DOHH2 (cell line): Measurements from ENCODE around the gene MAP3K4.

ENCODE experiments used
- H3F3A ChIP-seq: fragments of 200-600 bp; sonication (generic), shearing (Covaris generic); 2 replicates; pipeline ENCODE4 v1.6.0; 2016; ENCODE audit warnings: antibody characterized with exemption, mild to moderate bottlenecking; ENCODE audit not compliant: control insufficient read depth, insufficient read depth
- H3K27ac ChIP-seq: fragments of 200-600 bp; sonication (generic); 2 replicates; pipeline ENCODE4 v1.5.1; 2014; ENCODE audit warnings: low read depth, mild to moderate bottlenecking, low read length, moderate library complexity
- H3K27me3 ChIP-seq: fragments of 200-600 bp; sonication (generic); 2 replicates; pipeline ENCODE4 v1.6.1; 2014; ENCODE audit warnings: mild to moderate bottlenecking, low read length, mixed read lengths; ENCODE audit not compliant: control insufficient read depth
- H3K36me3 ChIP-seq: fragments of 200-600 bp; sonication (generic); 2 replicates; pipeline ENCODE4 v1.6.1; 2014; ENCODE audit warnings: mild to moderate bottlenecking, low read length, moderate library complexity, mixed read lengths; ENCODE audit not compliant: control insufficient read depth
- H3K4me1 ChIP-seq: fragments of 200-600 bp; sonication (generic); 2 replicates; pipeline ENCODE4 v1.6.1; 2014; ENCODE audit warnings: mild to moderate bottlenecking, low read length, mixed read lengths; ENCODE audit not compliant: control insufficient read depth
- H3K4me2 ChIP-seq: fragments of 200-600 bp; sonication (generic); 2 replicates; pipeline ENCODE4 v1.6.0; 2014; ENCODE audit warnings: mild to moderate bottlenecking, low read length, moderate library complexity
- H3K4me3 ChIP-seq: fragments of 200-600 bp; sonication (generic); 2 replicates; pipeline ENCODE4 v1.5.1; 2014; ENCODE audit warnings: mild to moderate bottlenecking, low read length, mixed read lengths
- H3K79me2 ChIP-seq: fragments of 200-600 bp; sonication (generic); 2 replicates; pipeline ENCODE4 v1.6.1; 2014; ENCODE audit warnings: mild to moderate bottlenecking, low read length, mixed read lengths; ENCODE audit not compliant: control insufficient read depth
- H3K9me2 ChIP-seq: fragments of 200-600 bp; sonication (generic); replicated peaks from 2 replicates; pipeline ENCODE4 v1.6.1; 2014; ENCODE audit warnings: mild to moderate bottlenecking, low read length, mixed read lengths; ENCODE audit not compliant: control insufficient read depth
- H3K9me3 ChIP-seq: fragments of 200-600 bp; sonication (generic); 2 replicates; pipeline ENCODE4 v1.6.1; 2014; ENCODE audit warnings: antibody characterized with exemption, low read length, mixed read lengths; ENCODE audit not compliant: control insufficient read depth, insufficient read depth
- H4K20me1 ChIP-seq: fragments of 200-600 bp; sonication (generic); 2 replicates; pipeline ENCODE4 v1.6.0; 2014; ENCODE audit warnings: low read depth, mild to moderate bottlenecking, antibody characterized with exemption, low read length, moderate library complexity; ENCODE audit not compliant: control insufficient read depth, insufficient read depth
- EZH2phosphoT487 ChIP-seq: fragments of 200-600 bp; sonication (generic); IDR thresholded peaks from 2 replicates; pipeline ENCODE4 v1.6.1; 2017; ENCODE audit warnings: borderline replicate concordance, mild to moderate bottlenecking, antibody characterized with exemption, low read length, moderate library complexity, mixed read lengths
- TF ChIP-seq, protein P1 (sequence below): fragments of 200-600 bp; sonication (generic); IDR thresholded peaks from one replicate; pipeline ENCODE4 v1.5.1; 2014; ENCODE audit warnings: antibody characterized with exemption, mild to moderate bottlenecking, low read depth, low read length; ENCODE audit not compliant: poor library complexity, severe bottlenecking

The MAP3K4 gene

DNA sequence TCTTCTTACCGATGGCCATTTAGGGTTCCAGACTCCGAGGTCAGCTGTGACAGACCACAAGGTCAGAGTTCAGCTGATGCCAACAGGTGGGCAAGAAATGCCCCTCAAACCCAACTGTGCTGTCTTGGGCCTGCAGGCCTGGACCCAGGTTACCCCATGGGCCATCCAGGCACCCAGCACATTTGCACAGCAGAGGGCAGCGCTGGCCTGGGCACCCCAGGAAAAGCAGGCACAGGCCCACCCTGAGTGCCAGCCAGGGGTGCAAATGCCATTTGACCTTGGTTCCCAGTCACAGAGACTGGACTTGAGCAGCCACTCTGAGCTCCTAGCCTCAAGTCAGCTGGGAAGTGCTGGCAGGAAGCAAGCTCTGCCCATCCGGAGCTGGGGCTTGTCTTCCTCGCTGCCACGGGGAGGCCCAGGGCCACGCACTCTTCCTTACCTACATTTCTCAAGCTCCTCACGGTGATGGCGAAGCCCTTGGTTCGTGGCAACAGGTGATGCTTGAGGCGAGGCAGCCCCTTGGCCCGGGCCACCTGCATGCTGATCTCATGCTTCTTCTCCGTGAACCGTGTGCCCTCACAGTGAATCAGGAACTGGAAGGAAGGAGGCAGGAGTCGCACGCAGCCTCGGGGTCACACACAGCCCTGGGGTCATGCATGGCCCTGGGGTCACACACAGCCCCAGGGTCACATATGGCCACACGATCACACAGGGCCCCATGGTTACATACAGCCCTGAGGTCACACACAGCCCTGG is 161.5 kb downstream of the MAP3K4 start:
- H3K79me2 ChIP-seq = no peaks in the 10 kb centered on the region
- no peaks in the 10 kb centered on the region for H3F3A ChIP-seq
- no peaks in the 10 kb centered on the region for H3K9me2 ChIP-seq
- H3K4me3 ChIP-seq = no peak overlapping the region
- H3K9me3 ChIP-seq = no peaks in the 10 kb centered on the region
- no peak overlapping the region for H3K4me2 ChIP-seq
- peaks cover 4% of the 10 kb centered on the region; the same call in 1 of the 2 replicates for H3K27me3 ChIP-seq
- H3K27ac ChIP-seq = no peak overlapping the region
- no peaks in the 10 kb centered on the region for H4K20me1 ChIP-seq
- no peaks in the 10 kb centered on the region for H3K36me3 ChIP-seq
- TF ChIP-seq EZH2phosphoT487 = no peak
- TF ChIP-seq, protein P1, sequence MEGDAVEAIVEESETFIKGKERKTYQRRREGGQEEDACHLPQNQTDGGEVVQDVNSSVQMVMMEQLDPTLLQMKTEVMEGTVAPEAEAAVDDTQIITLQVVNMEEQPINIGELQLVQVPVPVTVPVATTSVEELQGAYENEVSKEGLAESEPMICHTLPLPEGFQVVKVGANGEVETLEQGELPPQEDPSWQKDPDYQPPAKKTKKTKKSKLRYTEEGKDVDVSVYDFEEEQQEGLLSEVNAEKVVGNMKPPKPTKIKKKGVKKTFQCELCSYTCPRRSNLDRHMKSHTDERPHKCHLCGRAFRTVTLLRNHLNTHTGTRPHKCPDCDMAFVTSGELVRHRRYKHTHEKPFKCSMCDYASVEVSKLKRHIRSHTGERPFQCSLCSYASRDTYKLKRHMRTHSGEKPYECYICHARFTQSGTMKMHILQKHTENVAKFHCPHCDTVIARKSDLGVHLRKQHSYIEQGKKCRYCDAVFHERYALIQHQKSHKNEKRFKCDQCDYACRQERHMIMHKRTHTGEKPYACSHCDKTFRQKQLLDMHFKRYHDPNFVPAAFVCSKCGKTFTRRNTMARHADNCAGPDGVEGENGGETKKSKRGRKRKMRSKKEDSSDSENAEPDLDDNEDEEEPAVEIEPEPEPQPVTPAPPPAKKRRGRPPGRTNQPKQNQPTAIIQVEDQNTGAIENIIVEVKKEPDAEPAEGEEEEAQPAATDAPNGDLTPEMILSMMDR = peak; percentile 72
- H3K4me1 ChIP-seq = no peaks in the 10 kb centered on the region

DNA sequence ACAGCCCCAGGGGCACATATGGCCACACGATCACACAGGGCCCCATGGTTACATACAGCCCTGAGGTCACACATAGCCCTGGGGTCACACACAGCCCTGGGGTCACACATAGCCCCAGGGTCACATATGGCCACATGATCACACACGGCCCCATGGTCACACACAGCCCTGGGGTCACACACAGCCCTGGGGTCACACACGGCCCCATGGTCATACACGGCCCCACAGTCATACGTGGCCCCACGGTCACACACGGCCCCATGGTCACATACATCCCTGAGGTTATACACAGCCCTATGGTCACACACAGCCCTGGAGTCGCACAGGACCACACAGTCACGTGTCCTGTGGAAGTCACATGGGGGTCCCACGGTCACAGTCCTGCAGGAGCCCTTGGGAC is 162.2 kb downstream of the MAP3K4 start:
- no peaks in the 10 kb centered on the region for H3K9me3 ChIP-seq
- no peaks in the 10 kb centered on the region for H3K36me3 ChIP-seq
- no peaks in the 10 kb centered on the region for H3F3A ChIP-seq
- H3K27ac ChIP-seq = no peak overlapping the region
- no peaks in the 10 kb centered on the region for H4K20me1 ChIP-seq
- no peak overlapping the region for H3K4me2 ChIP-seq
- TF ChIP-seq EZH2phosphoT487 = no peak
- TF ChIP-seq, protein P1 = no peak
- peaks cover 4% of the 10 kb centered on the region; the same call in 1 of the 2 replicates for H3K27me3 ChIP-seq
- no peaks in the 10 kb centered on the region for H3K79me2 ChIP-seq
- no peaks in the 10 kb centered on the region for H3K4me1 ChIP-seq
- H3K4me3 ChIP-seq = no peak overlapping the region
- H3K9me2 ChIP-seq = no peaks in the 10 kb centered on the region

DNA sequence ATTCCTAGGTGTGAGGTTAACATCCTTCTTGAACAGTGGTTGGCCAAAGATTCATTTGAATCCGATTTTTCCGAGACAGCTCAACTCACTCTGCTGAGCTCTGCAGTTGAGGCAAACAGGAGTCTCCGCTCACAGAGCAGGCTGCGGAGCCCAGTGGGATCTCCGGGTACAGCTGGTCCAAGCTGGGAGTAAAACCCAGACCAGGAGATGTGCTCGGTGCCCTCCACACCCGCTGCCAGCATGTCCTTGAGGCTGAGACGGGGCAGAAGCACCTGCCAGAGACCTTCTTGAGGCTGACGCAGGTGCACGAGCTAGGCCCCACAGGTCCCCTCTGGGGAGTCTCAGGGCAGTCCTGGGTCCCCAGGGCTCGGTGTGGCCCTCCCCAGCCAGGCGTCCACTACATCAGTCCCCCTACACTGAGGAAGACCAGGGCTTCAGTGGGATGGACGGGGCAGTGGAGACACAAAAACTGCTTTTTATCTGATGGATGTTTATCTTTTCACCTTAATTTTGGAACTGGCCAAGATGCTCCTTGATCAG is 163.3 kb downstream of the MAP3K4 start:
- Histone ChIP-seq H4K20me1 (no peaks in the 10 kb centered on the region), H3K4me2 (no peak overlapping the region), H3K79me2 (no peaks in the 10 kb centered on the region), H3K4me1 (no peaks in the 10 kb centered on the region), H3F3A (no peaks in the 10 kb centered on the region), H3K27me3 (peaks cover 4% of the 10 kb centered on the region; the same call in 1 of the 2 replicates), H3K4me3 (no peak overlapping the region), H3K9me2 (no peaks in the 10 kb centered on the region), H3K36me3 (no peaks in the 10 kb centered on the region), H3K27ac (no peak overlapping the region), H3K9me3 (no peaks in the 10 kb centered on the region)
- no peak for TF ChIP-seq EZH2phosphoT487
- TF ChIP-seq, protein P1 = no peak
